Gastroesophageal sphincter (tissue), 3 donors: ENCODE data around the gene ERVH48-1.
"Not testable (repeated sequence)": the region's sequence is repeated elsewhere in the genome, so short reads cannot be mapped to it uniquely, and the experiment has no call there.

Experiments used
- CTCF ChIP-seq, 4 experiments: fragments of 200-600 bp in 2 of 4; fragments of 450-650 bp in 2 of 4; sonication (generic) in 1 of 4; IDR thresholded peaks; one replicate each; pipeline ENCODE4 v1.5.1; 2017 to 2019; ENCODE audit warnings: antibody characterized with exemption in 4 of 4, mild to moderate bottlenecking in 2 of 4, moderate library complexity in 2 of 4
- POLR2AphosphoS5 ChIP-seq: sonication (generic); formaldehyde crosslinking; IDR thresholded peaks from one replicate; pipeline ENCODE4 v1.6.1; 2017; ENCODE audit warnings: antibody characterized with exemption

GRCh38 chr21:42932378-42933136 lies 7.1 kb upstream of the ERVH48-1 start:
- TF ChIP-seq POLR2AphosphoS5; CTCF (IDR thresholded peaks at IDR 0.05): not testable (repeated sequence)
